Activated naive CD8-positive, alpha-beta T cell treated with anti-CD3 and anti-CD28 coated beads, Interleukin-2, amount 50 U/mL, for 16 hours (primary cell): ENCODE measurements around the gene CCDC15.
"Not testable (repeated sequence)": the region's sequence is repeated elsewhere in the genome, so short reads cannot be mapped to it uniquely, and the experiment has no call there.

Experiments used
- DNase-seq: peaks from one replicate; pipeline ENCODE4 v3.0.0-alpha.2; 2020; ENCODE audit warnings: low read depth, low spot score

CCDC15 gene

GRCh38 chr11:124987096-124987495, 33.1 kb downstream of the CCDC15 start:
- DNase-seq, result no peak

DNA sequence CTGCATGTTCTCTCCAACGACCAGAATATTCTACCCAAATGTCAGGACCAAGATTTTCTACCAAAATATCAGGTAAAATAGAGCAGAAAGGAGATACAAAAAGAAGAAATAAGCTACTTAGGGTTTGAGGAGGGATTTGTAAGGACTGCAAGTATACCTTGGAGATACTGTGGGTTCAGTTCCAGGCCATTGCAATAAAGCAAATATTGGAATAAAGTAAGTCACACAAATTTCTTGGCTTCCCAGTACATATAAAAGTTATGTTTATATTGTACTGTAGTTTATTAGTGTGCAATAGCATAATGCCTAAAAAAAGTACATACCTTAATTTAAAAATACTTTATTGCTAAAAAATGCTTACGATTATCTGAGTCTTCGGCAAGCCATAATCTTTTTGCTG, 34.1 kb downstream of the CCDC15 start:
- DNase-seq, result no peak

DNA sequence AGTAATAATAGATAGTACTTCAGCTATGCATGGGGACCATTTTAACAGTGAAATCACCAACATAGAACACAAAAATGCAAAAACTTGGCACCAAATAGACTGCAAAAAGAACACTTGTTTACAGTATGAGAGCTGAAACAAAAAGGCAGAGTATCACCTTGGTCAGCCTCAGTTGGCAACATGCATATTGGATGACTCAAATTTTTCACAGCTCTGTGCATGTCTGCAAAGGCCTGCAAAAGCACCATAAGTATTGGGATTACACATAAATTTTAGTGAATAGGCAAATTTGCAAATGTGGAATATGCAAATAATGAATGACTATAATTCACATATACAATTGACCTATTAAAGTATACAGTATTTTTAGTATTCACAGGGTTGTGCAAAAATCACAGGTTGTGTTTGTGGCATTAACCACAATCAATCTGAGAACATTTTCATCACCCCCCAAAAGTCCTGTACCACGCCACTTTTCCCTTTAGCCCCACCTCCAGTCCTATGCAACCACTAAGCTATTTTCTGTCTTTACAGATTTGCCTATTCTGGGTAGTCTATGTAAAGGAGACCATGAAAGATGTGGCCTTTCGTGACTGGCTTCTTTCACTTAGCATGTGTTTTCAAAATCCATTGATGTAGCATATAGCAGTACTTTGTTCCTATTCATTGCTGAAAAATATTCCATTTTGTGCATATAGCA, 47.2 kb downstream of the CCDC15 start:
- DNase-seq, result no peak

DNA sequence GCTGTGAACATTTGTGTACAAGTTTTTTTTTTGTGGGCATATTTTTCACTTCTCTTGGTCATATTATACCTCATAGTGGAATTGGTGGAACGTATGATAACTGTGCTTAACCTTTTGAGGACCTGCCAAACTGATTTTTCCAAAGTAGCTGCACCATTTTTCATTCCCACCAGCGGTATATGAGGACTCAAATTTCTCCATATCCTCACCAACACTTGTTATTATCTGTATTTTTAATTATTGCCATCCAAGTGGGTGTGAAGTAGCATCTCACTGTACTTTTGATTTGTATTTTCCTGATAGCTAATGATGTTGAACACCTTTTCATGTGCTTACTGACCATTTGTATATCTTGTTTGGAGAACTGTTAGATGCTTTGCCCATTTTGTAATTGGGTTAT, 47.8 kb downstream of the CCDC15 start:
- DNase-seq, result no peak

DNA sequence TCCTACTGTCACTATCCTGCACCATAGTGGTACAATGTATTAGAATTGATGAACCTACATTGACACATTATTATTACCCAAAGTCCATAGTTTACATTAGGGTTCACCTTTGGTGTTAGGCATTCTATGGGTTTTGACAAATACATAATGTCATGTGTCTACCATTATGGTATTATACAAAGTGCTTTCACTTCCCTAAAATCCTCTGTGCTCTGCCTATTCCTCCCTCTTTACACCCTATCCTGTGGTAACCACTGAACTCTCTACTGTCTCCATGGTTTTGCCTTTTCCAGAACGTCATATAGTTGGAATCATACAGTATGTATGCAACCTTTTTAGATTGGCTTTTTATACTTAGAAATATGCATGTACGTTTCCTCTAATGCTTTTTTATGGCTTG, 51.5 kb downstream of the CCDC15 start:
- DNase-seq, result no peak

GRCh38 chr11:125016413-125016812, 62.4 kb downstream of the CCDC15 start:
- DNase-seq, result no peak

GRCh38 chr11:125020342-125020741, 66.3 kb downstream of the CCDC15 start:
- DNase-seq, result no peak

DNA sequence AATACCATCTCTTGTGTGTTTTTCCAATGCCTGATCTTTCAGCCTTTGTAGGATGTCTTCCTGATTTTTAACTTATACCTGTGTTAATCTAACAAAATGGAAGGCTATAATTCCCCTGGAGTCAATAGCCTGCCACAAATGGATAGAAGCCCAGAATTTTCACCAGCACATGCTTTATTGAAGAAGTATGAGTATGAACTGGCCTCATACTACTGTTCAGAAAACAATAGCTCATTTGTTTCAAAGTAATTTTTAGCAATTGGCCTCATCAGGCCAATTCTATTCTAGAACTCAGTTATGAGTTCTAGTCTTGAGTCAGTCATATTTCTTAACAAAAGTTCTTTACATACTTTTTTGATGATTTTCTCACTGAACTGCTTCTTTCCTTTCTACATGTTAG, 68.5 kb downstream of the CCDC15 start:
- DNase-seq, result no peak

- no peak for DNase-seq
Observed at GRCh38 chr11:125025968-125026367, 72.0 kb downstream of the CCDC15 start.

GRCh38 chr11:125029431-125029830, 75.4 kb downstream of the CCDC15 start:
- not testable (repeated sequence) for DNase-seq

DNA sequence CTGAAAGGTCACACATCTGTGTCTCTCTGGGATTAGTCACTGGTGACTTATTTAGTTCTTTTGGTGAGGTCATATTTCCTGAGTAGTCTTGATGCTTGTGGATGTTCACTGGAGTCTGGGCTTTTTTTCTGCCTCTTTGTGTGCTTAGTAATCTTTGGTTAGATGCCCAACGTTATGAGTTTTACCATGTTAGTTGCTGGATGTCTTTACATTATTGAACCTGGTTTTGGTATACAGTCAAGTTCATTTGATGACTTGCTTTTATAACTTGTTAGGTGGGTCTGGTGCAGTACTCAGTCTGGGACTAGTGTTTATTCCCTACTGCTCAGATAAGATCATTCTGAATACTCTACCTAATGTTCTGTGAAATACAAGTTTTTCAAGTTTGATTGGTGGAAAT, 82.9 kb downstream of the CCDC15 start:
- DNase-seq, result no peak

- DNase-seq, result no peak
Observed at GRCh38 chr11:125049164-125049792, 95.3 kb downstream of the CCDC15 start.

DNA sequence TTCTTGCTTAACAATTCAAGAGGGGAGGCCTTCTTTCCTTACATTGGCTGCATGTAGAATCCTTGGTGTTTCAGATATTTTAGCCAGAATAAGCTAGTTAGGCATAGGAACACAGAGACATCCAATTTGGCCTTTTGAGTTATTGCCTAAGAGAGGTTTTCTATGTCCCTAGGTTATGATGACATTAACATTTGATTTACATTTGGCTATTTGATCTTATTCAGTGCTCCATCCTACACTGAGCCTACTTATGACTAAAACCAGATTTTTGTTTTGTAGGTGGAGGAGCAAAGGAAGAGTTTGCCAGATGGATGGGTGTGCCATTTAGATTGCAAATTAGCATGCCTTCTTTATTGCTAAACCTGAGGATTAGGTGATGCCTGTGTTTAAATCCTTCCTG, 98.0 kb downstream of the CCDC15 start:
- DNase-seq, result no peak

- DNase-seq, result no peak
Observed at GRCh38 chr11:125053167-125053566, 99.2 kb downstream of the CCDC15 start.

- DNase-seq, result no peak
Observed at GRCh38 chr11:125055107-125055715, 101.2 kb downstream of the CCDC15 start.

DNA sequence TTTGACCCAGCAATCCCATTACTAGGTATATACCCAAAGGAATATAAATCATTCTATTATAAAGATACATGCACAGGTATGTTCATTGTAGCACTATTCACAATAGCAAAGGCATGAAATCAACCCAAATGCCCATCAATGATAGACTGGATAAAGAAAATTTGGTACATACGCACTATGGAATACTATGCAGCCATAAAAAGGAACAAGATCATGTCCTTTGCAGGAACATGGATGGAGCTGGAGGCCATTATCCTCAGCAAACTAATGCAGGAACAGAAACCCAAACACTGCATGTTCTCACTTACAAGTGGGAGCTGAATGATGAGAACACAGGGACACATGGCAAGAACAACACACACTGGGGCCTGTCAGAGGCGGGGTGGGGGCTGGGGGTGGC, 102.1 kb downstream of the CCDC15 start:
- not testable (repeated sequence) for DNase-seq

- no peak for DNase-seq
Observed at GRCh38 chr11:125056931-125057692, 103.1 kb downstream of the CCDC15 start.

- DNase-seq, result no peak
Observed at GRCh38 chr11:125057693-125058016, 103.7 kb downstream of the CCDC15 start.

DNA sequence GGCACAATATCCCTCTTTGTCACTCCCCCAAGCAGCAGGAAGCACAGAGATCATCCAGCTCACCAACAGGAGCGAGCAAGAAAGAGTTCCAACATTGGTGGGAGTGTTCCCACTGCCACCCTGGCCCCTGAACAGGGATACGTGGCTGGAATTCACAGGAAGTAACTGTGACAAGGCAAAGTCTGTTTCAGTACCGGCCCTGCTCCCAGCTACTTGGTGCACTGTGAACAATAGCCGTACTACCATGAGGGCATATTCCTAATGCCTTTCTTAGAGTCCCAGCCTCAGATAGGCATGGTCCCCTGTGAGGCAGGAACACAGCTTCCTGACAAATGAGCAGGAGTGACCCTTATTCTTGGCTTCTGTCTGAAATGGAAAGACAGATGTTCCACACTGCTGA, 107.3 kb downstream of the CCDC15 start:
- DNase-seq, result no peak

DNA sequence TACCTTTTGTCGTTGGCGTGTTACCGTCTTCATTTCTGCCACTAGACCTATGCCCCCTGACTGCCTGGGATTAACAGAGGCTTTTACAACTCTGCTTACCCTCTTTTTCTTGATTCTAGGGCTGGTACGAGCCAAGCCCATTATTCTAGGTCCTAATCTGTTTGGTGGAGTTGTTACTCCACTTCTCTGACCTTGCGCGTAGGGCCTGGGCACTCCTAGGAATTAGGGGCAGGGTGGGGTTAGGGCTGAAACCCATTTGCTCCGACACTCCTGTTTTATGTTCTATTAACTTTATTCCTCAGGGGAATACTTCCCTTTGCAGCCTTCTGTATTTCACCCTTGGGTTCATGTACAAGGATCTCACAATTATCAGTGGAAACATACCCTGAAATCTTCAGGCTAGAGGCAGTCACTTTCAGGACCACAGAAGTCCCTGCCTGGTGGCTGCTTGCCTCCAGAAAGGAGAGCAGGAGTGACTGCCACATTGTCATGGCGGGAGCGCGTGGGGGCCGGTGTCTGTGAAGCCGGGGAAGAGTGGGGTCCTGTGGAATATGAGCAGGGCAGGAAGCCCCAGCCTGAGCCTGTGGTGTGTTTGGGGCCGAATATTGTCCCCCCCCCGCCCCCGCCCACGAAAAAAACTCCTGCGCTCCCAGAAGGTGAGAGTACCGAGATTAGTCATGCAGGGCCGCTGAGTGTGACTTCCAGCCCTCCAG, 108.4 kb downstream of the CCDC15 start:
- no peak for DNase-seq

DNA sequence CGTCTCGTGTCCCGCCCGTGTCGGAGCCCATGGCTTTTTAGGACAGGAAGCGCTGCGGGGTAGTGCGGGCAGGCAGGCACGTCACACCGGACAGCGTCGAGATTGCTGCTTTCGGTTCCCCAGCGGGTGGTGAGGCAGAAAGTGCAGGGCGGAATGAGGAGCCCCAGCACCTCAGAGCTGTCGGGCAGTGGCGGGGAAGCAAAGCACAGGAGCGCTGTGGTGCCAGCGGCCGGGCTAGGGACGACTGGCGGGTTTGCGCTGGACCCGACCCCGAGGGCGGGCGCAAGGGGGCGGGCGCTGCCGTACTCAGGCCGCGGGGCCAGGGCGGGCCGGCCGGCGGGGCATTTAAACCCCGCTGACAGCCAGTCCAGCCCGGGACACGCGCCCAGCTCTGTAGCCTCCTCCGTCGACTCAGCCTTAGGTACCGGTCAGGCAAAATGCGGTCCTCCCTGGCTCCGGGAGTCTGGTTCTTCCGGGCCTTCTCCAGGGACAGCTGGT, 109.0 kb downstream of the CCDC15 start, which contains the start of gene SLC37A2:
TSS of gene SLC37A2 (plus strand) at position 375 of the 498 bp plus-strand sequence. CDS start at position 438, 63 bp downstream.
- DNase-seq, result no peak
